Transverse colon (tissue), 4 donors: ENCODE data around the gene SORD.

ENCODE experiments used
- EP300 ChIP-seq: sonication (generic); formaldehyde crosslinking; IDR thresholded peaks from one replicate; pipeline ENCODE4 v1.6.1; 2017; ENCODE audit warnings: antibody characterized with exemption, low read depth
- POLR2A ChIP-seq: fragments of 450-650 bp; IDR thresholded peaks from one replicate; pipeline ENCODE4 v1.6.1; 2016; ENCODE audit warnings: antibody characterized with exemption, mild to moderate bottlenecking, moderate library complexity
- POLR2AphosphoS5 ChIP-seq, 3 donors: sonication (generic); formaldehyde crosslinking; IDR thresholded peaks; one replicate each; pipeline ENCODE4 v1.6.1; 2016; ENCODE audit warnings: antibody characterized with exemption in 3 of 3
- TF ChIP-seq, protein P1 (sequence below), 5 experiments: fragments of 200-600 bp in 3 of 5; fragments of 450-650 bp in 2 of 5; sonication (generic) in 3 of 5; IDR thresholded peaks; 1 replicate in 2 of 5; 2 replicates in 3 of 5; pipeline ENCODE4 v1.5.1; 2016 to 2017; ENCODE audit warnings: antibody characterized with exemption in 5 of 5, inconsistent platforms in 3 of 5, mild to moderate bottlenecking in 2 of 5, moderate library complexity in 1 of 5

DNA sequence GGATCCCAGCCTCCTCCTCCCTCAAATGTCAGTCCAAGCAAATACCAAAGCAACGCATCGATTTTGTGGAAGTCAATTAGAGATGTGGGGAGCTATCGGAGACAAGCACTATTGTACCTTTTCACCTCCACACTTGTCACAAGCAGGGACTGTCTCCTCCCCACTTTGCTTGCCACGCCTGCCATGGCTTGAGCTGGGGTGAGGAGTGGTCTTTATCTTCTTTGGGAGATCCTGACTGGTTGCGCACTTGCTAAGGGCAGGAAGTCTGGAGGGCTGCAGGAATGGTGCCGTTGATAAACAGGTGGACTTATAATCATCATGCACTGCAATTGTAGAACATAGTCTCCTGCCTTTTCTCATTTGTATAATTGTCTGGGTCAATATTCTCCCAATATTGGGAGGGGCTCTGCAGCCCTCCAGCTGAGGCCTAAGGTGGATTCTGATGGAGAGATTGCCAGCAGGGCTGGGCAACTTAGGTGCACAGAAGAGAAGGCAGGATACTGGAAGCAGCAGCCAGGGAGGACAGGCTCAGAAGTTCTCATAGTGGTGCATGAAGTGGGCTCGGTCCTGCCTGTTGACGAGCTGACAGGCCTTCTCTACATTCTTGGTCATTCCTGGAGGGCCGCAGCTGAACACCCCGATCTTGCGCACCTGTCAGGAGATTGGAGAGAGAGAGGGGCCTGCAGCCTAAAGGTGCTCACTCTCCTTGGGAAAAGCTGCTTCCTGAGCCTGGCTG is 70.8 kb downstream of the SORD start:
- TF ChIP-seq, protein P1, sequence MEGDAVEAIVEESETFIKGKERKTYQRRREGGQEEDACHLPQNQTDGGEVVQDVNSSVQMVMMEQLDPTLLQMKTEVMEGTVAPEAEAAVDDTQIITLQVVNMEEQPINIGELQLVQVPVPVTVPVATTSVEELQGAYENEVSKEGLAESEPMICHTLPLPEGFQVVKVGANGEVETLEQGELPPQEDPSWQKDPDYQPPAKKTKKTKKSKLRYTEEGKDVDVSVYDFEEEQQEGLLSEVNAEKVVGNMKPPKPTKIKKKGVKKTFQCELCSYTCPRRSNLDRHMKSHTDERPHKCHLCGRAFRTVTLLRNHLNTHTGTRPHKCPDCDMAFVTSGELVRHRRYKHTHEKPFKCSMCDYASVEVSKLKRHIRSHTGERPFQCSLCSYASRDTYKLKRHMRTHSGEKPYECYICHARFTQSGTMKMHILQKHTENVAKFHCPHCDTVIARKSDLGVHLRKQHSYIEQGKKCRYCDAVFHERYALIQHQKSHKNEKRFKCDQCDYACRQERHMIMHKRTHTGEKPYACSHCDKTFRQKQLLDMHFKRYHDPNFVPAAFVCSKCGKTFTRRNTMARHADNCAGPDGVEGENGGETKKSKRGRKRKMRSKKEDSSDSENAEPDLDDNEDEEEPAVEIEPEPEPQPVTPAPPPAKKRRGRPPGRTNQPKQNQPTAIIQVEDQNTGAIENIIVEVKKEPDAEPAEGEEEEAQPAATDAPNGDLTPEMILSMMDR (IDR thresholded peaks at IDR 0.05) = no peak
- TF ChIP-seq POLR2AphosphoS5 (IDR thresholded peaks at IDR 0.05) (no peak), POLR2A (no peak), EP300 (no peak)
